Testis (tissue), 3 donors: ENCODE data around the gene MMP28. TPM values are rescaled to one million over a fixed set of nuclear protein-coding genes. Genes with fewer than 3 reads are reported as not detected.
"Not testable (repeated sequence)": the region's sequence is repeated elsewhere in the genome, so short reads cannot be mapped to it uniquely, and the experiment has no call there.

Experiments used
- DNase-seq: peaks from one replicate; pipeline ENCODE4 v3.0.0-alpha.2; 2019
- H3K27ac ChIP-seq, 2 donors: fragments of 200-600 bp; sonication (generic); one replicate each; pipeline ENCODE4 v1.5.1; 2019
- H3K27me3 ChIP-seq: fragments of 200-600 bp; sonication (generic); one replicate; pipeline ENCODE4 v1.5.1; 2019
- H3K36me3 ChIP-seq: fragments of 200-600 bp; sonication (generic); one replicate; pipeline ENCODE4 v1.5.1; 2017; ENCODE audit warnings: low read depth; ENCODE audit errors: missing control alignments
- H3K4me1 ChIP-seq: fragments of 200-600 bp; sonication (generic); one replicate; pipeline ENCODE4 v1.5.1; 2019
- H3K4me3 ChIP-seq, 2 donors: fragments of 200-600 bp; sonication (generic); one replicate each; pipeline ENCODE4 v1.5.1; 2017 to 2019
- H3K9me3 ChIP-seq: fragments of 200-600 bp; sonication (generic); one replicate; pipeline ENCODE4 v1.5.1; 2017
- POLR2A ChIP-seq: fragments of 450-650 bp; IDR thresholded peaks from one replicate; pipeline ENCODE4 v1.6.1; 2017; ENCODE audit warnings: antibody characterized with exemption, mild to moderate bottlenecking, moderate library complexity
- WGBS, 2 donors: methylation state at CpG; one replicate each; pipeline ENCODE4 v1.1.5; 2018; 5-methylcytosine and 5-hydroxymethylcytosine counted together
- intact Hi-C: fragments of 100-400 bp; cut with DNase I; formaldehyde crosslinking; loops from one replicate; pipeline ENCODE4 v1.15.1; 2023; ENCODE audit warnings: low total_unique reads
- polyA plus RNA-seq: library from polyadenylated mRNA; stranded (reverse); fragments of 350-450 nt; fragmentation: Illumina TruSeq; extraction: RNeasy Lipid Tissue Mini Kit (QIAGEN cat#74804); gene quantifications from one replicate; pipeline ENCODE4 v1.2.3, GENCODE V29; 2014; ENCODE audit warnings: low read depth, low replicate concordance; ENCODE audit not compliant: insufficient read depth
- total RNA-seq, 2 donors: library from RNA; depleted of rRNA; stranded (reverse); fragments of >200 nt; gene quantifications; one replicate each; pipeline ENCODE4 v1.2.3, GENCODE V29; 2016
- TF ChIP-seq, protein P1 (sequence below), 3 experiments: fragments of 450-650 bp in 2 of 3; fragments of 200-600 bp in 1 of 3; sonication (generic) in 1 of 3; IDR thresholded peaks; one replicate each; pipeline ENCODE4 v1.5.1; 2016 to 2019; ENCODE audit warnings: antibody characterized with exemption in 3 of 3, mild to moderate bottlenecking in 2 of 3, moderate library complexity in 1 of 3

Gene MMP28
- total and polyA plus RNA-seq, 3 donors from 2014 or later, result 78.3 to 237 (median 179) TPM

DNA sequence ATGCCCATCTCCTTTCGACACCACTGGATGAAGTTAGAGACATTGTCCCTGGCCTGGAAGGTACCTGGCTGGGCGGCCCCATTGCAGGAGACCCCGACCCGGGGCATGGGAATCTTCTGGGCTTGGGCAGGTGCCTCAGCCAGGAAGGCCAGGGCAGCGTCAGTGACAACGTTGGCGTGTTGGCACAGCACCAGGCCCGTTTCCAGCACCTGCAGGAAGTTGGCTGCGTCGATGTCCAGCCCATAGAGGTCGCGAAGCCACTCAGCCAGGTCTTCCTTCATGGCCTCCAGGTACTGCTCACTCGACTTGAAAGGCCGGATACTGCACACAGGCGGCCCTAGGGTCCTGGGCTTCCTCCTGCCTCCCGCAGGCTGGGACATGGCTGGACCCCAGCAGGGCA, 43.0 kb downstream of the MMP28 start:
- WGBS, 2 donors, result 76 to 85% methylated on average over 11 to 15 of the region's 16 CpGs
- no peak for DNase-seq
- Histone ChIP-seq H3K27me3 (no peaks in the 10 kb centered on the region), H3K27ac (no peak overlapping the region), H3K4me1 (peaks cover 11% of the 10 kb centered on the region), H3K36me3 (no peaks in the 10 kb centered on the region), H3K4me3 (no peak overlapping the region), H3K9me3 (no peaks in the 10 kb centered on the region)
- TF ChIP-seq, protein P1, sequence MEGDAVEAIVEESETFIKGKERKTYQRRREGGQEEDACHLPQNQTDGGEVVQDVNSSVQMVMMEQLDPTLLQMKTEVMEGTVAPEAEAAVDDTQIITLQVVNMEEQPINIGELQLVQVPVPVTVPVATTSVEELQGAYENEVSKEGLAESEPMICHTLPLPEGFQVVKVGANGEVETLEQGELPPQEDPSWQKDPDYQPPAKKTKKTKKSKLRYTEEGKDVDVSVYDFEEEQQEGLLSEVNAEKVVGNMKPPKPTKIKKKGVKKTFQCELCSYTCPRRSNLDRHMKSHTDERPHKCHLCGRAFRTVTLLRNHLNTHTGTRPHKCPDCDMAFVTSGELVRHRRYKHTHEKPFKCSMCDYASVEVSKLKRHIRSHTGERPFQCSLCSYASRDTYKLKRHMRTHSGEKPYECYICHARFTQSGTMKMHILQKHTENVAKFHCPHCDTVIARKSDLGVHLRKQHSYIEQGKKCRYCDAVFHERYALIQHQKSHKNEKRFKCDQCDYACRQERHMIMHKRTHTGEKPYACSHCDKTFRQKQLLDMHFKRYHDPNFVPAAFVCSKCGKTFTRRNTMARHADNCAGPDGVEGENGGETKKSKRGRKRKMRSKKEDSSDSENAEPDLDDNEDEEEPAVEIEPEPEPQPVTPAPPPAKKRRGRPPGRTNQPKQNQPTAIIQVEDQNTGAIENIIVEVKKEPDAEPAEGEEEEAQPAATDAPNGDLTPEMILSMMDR (IDR thresholded peaks at IDR 0.05), result no peak
- intact Hi-C loops, result loop anchor here (5.0 kb wide), 1 partner anchor 135 kb away; no protein-coding TSS in a partner anchor

DNA sequence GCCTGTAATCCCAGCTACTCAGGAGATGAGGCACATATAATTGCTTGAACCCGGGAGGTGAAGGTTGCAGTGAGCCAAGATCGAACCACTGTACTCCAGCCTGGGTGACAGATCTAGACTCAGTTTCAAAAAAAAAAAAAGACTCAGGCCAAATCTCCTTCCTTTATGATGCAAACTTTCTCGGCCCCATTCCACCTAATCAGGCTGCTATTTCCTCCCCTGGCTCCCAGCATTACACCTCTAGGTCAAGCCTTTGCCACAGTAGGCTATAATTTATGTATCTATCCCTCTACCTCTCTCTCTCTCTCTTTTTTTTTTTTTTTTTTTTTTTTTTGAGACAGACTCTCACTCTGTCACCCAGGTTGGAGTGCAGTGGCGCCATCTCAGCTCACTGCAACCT, 43.9 kb downstream of the MMP28 start:
- WGBS, 2 donors, result 86 to 90% methylated on average over 4 of the region's 4 CpGs
- not testable (repeated sequence) for H3K36me3 ChIP-seq

DNA sequence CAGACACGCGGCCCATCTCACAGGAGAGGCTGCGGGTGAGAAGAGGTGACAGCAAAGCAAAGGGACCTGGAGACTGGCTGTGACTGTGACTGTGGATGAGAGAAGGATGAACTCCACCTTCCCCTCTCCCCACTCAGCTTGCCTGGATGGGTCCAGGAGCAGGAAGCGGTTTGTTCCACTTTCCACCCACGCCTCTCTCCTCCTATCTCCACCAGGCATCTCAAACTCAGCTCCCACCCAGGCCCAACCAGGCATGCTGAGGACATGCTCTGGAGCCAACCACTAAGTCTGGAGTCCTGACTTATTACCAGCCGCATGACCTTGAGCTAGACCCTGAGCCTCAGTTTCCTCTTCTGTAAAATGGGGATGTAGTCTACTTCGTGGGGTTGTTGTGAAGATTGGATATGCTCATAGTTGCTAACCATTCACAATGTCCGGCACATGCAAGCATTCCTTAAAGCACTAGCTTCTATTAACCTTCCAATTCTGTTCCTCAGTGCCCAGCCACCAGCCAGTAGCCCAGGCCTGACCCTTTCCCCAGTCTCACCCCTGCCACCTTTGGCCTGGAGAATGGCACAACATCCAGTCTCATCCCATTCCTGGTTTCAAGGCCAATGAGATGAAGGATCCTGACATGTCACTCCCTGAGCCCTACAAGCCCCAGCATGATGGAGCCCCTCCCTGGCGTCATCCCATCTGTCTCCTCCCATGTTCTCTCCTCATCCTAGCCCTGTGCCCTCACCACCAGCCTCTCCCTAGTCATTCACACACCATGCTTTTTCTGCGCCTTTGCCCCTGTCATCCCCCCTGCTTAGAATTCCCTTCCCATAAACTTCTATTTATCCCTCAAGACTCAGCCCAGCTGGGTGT, 44.7 kb downstream of the MMP28 start:
- Histone ChIP-seq H3K4me3 (no peak overlapping the region), H3K4me1 (peaks cover 11% of the 10 kb centered on the region), H3K9me3 (no peaks in the 10 kb centered on the region), H3K27ac (no peak overlapping the region), H3K27me3 (no peaks in the 10 kb centered on the region), H3K36me3 (no peaks in the 10 kb centered on the region)
- DNase-seq, result no peak
- intact Hi-C loops, result loop anchor here (5.0 kb wide), 1 partner anchor 133 kb away; no protein-coding TSS in a partner anchor
- TF ChIP-seq POLR2A, result no peak
- TF ChIP-seq, protein P1 (IDR thresholded peaks at IDR 0.05), result no peak
- 63 to 72% methylated on average over 9 to 10 of the region's 10 CpGs for WGBS, 2 donors

More for the DNA sequence above, 43.9 kb downstream of the MMP28 start:
- H3K27ac ChIP-seq, H3K9me3 ChIP-seq, H3K27me3 ChIP-seq, H3K4me3 ChIP-seq, DNase-seq: not testable (repeated sequence)
- intact Hi-C loops, result loop anchor here (5.0 kb wide), 1 partner anchor 134 kb away; no protein-coding TSS in a partner anchor
- H3K4me1 ChIP-seq, result peaks cover 11% of the 10 kb centered on the region

DNA sequence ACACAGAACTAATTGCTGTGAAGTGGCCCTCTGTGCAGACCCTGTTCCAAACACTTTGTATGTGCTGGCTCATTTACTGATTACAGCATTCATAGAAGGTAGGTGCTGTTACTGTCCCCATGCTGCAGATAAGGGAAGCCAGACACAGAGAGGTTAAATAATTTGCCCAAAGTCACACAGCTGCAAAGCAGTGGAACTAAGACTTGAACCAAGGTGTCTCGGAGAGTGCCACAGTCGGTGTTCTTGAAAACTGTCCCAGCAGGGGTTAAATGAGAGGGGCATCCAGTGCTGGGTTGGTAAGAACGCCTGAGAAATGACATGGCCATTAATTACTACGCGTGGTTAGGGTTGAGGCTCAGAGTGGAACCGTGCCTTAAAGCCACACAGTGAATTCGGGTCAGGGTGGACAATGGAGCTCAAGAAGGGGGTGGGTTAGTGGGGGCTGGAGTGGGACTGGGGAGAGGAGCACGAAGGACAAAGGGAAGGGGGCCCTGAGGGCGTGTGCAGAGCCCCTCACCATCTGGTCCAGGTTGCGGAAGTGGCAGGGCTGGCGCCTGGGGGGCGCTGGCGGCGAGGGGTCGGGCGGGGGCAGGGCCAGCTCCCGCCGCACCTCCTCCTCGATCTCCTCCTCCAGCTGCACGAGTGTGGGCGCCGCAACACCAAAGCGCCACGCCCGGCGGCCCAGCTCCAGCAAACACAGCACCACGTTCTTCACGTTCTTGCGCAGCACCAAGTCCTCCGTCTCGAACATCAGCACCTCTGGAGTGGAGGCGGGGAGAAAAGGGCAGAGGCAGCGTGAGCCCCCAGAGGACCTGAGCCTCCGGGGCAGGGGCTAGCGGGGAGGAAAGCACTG, 45.7 kb downstream of the MMP28 start:
- no peaks in the 10 kb centered on the region for H3K27me3 ChIP-seq
- WGBS, 2 donors, result 6 to 20% methylated on average over 33 to 35 of the region's 35 CpGs
- H3K4me3 ChIP-seq, result peak overlapping the region in 1 of 2 donors; percentile 26
- no peaks in the 10 kb centered on the region for H3K36me3 ChIP-seq
- H3K27ac ChIP-seq, result no peak overlapping the region
- H3K9me3 ChIP-seq, result no peaks in the 10 kb centered on the region
- intact Hi-C loops, result loop anchor here (5.0 kb wide), 1 partner anchor 132 kb away; no protein-coding TSS in a partner anchor
- H3K4me1 ChIP-seq, result peaks cover 11% of the 10 kb centered on the region
- no peak for DNase-seq
- TF ChIP-seq, protein P1 (IDR thresholded peaks at IDR 0.05), result no peak
- no peak for TF ChIP-seq POLR2A

DNA sequence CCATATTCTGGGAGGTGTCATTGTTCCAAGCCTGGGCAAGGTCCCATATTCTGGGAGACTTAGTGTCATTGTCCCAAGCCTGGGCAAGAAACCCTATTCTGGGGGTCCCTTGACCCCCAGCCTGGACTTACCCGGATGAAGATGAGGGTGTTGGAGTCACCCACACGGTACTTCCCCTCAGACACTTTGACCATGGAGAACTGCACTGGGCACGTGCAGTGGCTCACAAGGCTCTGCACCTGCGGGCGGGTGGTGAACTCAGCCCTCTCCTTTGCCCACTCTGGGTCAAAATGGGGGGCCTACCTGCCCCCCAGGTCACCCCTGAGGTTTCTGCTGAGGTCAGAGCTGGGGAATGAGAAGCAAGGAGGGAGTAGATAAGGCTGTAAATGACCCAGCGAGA, 46.5 kb downstream of the MMP28 start:
- DNase-seq, result no peak
- no peak for TF ChIP-seq POLR2A
- TF ChIP-seq, protein P1 (IDR thresholded peaks at IDR 0.05), result no peak
- no peaks in the 10 kb centered on the region for H3K9me3 ChIP-seq
- 84 to 88% methylated on average over 6 of the region's 6 CpGs for WGBS, 2 donors
- no peak overlapping the region for H3K4me3 ChIP-seq
- H3K27me3 ChIP-seq, result no peaks in the 10 kb centered on the region
- H3K36me3 ChIP-seq, result no peaks in the 10 kb centered on the region
- H3K4me1 ChIP-seq, result peaks cover 11% of the 10 kb centered on the region
- intact Hi-C loops, result no loop called here
- no peak overlapping the region for H3K27ac ChIP-seq
